ENCODE results near the gene KDM1A. TPM values are rescaled to one million over a fixed set of nuclear protein-coding genes. Genes with fewer than 3 reads are reported as not detected.

KDM1A gene
- total and polyA plus RNA-seq, 10 of the 15 experiments (the other 5 are each of a cell fraction or from before 2014, with no cell fraction given) = 39.2 to 118 (median 98.9) TPM

DNA sequence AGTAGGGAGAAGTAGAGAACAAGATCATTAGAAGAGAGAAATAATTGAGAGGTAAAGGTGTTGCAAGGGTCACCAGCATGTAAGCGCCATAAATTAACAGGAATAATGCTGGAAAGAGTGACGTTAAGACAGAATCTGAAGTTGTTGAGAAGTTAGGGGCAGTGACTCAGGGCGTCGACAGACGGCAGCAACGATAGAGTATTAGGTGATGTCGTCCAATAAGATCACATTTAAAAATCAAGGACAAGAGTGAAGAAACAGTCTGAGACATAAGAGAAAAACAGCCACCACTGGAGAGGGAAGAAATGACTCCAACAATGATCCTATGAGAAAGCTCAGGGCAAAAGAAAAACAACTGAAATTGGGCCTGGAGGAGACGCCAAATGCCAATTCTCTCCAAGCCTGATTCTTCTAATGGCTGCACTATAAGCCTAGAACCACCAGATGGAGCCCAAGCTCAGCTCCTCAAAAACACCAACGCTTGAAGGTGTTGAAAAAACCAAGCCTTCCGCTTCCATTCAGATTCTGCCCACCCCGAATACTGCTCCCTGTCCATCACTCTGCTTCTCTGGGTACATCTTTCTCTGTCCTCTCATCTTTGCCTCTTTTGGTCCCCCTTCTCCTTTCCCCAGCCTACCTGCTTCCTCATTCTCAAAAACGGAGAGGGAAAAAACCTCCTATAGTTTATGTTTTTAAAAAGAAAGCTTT, 79.3 kb downstream of the KDM1A start:
- intact Hi-C loops (cut with micrococcal nuclease; ENCODE audit: unreplicated experiment) = loop anchor here (1.0 kb wide), 2 partner anchors 86 to 122 kb away; no protein-coding TSS in a partner anchor
- no peaks in the 10 kb centered on the region for H3K9me3 ChIP-seq (replicated peaks; ENCODE audit: control insufficient read depth, insufficient read depth, low read length)
- ATAC-seq (peak; percentile 78), DNase-seq (ENCODE audit: low read depth, low spot score) (no peak), FAIRE-seq (peak; percentile 94)
- H3K27ac ChIP-seq (ENCODE audit: control insufficient read depth, insufficient read depth) = no peak overlapping the region
- no peak overlapping the region for H3K4me3 ChIP-seq
- CTCF ChIA-PET = interaction anchor here (0.6 to 20.3 kb wide), 38 partner anchors 8 to 400 kb away, joined by 3 to 961 read pairs (median 5); partner anchors contain the start of gene LUZP1
- 57% methylated on average over 12 of the region's 12 CpGs for WGBS (ENCODE audit: insufficient coverage, insufficient replicate concordance, low lambda C conversion rate, missing lambda C conversion rate)
- H3K36me3 ChIP-seq (ENCODE audit: control insufficient read depth in 2 of 2, insufficient read depth in 2 of 2, low read length in 1 of 2) = peaks cover 0 to 5% of the 10 kb centered on the region in 2 experiments; a peak in 2 of 4 replicates
- H2AFZ ChIP-seq (ENCODE audit: control insufficient read depth, low read depth, low read length) = no peak overlapping the region; the same call in 1 of the 2 replicates
- POLR2A ChIA-PET = interaction anchor here (0.6 to 5.7 kb wide), 6 partner anchors 20 to 86 kb away, joined by 3 to 31 read pairs (median 3); no protein-coding TSS in a partner anchor
- no TSS peak for BruUV-seq (replicated peaks)
- H3K79me2 ChIP-seq (ENCODE audit: control insufficient read depth, insufficient read depth, low read length) = no peaks in the 10 kb centered on the region; the same call in 1 of the 2 replicates
- H3K27me3 ChIP-seq (replicated peaks in 1 of 2; ENCODE audit: control insufficient read depth in 2 of 2, insufficient read depth in 2 of 2, low read length in 1 of 2) = no peaks in the 10 kb centered on the region
- SMC1A ChIA-PET (ENCODE audit: uncharacterized antibody, unreplicated experiment) = interaction anchor here (0.7 to 7.6 kb wide), 27 partner anchors 12 to 441 kb away, joined by 3 to 455 read pairs (median 5); partner anchors contain the start of gene LUZP1
- no peaks in the 10 kb centered on the region for H4K20me1 ChIP-seq (ENCODE audit: control insufficient read depth, insufficient read depth)
- no peak overlapping the region for H3K9ac ChIP-seq (ENCODE audit: control insufficient read depth, insufficient read depth, low read length)
- RAD21 ChIA-PET (ENCODE audit: unreplicated experiment) = interaction anchor here (0.6 to 6.3 kb wide), 23 partner anchors 9 to 179 kb away, joined by 3 to 338 read pairs (median 6); partner anchors contain the start of gene LUZP1
- no peaks in the 10 kb centered on the region for H3K4me1 ChIP-seq (ENCODE audit: control insufficient read depth, insufficient read depth, low read length)
- H3K4me2 ChIP-seq (ENCODE audit: control insufficient read depth, insufficient read depth) = no peak overlapping the region
- in situ Hi-C loops (cut with MboI) = loop anchor here (5.0 kb wide), 3 partner anchors 89 to 179 kb away; no protein-coding TSS in a partner anchor
- TF ChIP-seq FOXM1 (IDR thresholded peaks at IDR 0.05; ENCODE audit: low read depth, low read length) (no peak), ZNF622 (IDR thresholded peaks at IDR 0.05) (no peak), IRF4 (IDR thresholded peaks at IDR 0.05; ENCODE audit: low read depth, low read length) (no peak), HDGF (IDR thresholded peaks at IDR 0.05) (peak; percentile 57; the same call in 1 of the 2 replicates), ASH2L (IDR thresholded peaks at IDR 0.05; ENCODE audit: borderline replicate concordance, low read depth) (no peak), YBX1 (IDR thresholded peaks at IDR 0.05) (no peak), BCL3 (IDR thresholded peaks at IDR 0.05; ENCODE audit: borderline replicate concordance, insufficient read depth, low read depth, low read length, poor library complexity, severe bottlenecking) (no peak), TCF7 (IDR thresholded peaks at IDR 0.05; ENCODE audit: borderline replicate concordance) (no peak), TCF3 (IDR thresholded peaks at IDR 0.05; ENCODE audit: borderline replicate concordance, insufficient read depth, low read depth, low read length) (no peak), SMAD1 (IDR thresholded peaks at IDR 0.05; ENCODE audit: low read depth, partially characterized antibody) (no peak), LARP7 (IDR thresholded peaks at IDR 0.05) (no peak), PAX8 (IDR thresholded peaks at IDR 0.05) (no peak), CHD1 (IDR thresholded peaks at IDR 0.05; ENCODE audit: low read depth, low read length) (no peak), NFXL1 (IDR thresholded peaks at IDR 0.05; ENCODE audit: borderline replicate concordance) (no peak), NFIC (IDR thresholded peaks at IDR 0.05; ENCODE audit: low read depth, low read length) (no peak)
- TF ChIP-seq, protein P1, sequence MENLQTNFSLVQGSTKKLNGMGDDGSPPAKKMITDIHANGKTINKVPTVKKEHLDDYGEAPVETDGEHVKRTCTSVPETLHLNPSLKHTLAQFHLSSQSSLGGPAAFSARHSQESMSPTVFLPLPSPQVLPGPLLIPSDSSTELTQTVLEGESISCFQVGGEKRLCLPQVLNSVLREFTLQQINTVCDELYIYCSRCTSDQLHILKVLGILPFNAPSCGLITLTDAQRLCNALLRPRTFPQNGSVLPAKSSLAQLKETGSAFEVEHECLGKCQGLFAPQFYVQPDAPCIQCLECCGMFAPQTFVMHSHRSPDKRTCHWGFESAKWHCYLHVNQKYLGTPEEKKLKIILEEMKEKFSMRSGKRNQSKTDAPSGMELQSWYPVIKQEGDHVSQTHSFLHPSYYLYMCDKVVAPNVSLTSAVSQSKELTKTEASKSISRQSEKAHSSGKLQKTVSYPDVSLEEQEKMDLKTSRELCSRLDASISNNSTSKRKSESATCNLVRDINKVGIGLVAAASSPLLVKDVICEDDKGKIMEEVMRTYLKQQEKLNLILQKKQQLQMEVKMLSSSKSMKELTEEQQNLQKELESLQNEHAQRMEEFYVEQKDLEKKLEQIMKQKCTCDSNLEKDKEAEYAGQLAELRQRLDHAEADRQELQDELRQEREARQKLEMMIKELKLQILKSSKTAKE (IDR thresholded peaks at IDR 0.05; ENCODE audit: low read depth, poor library complexity, severe bottlenecking) = peak; percentile 57
- TF ChIP-seq, protein P2, sequence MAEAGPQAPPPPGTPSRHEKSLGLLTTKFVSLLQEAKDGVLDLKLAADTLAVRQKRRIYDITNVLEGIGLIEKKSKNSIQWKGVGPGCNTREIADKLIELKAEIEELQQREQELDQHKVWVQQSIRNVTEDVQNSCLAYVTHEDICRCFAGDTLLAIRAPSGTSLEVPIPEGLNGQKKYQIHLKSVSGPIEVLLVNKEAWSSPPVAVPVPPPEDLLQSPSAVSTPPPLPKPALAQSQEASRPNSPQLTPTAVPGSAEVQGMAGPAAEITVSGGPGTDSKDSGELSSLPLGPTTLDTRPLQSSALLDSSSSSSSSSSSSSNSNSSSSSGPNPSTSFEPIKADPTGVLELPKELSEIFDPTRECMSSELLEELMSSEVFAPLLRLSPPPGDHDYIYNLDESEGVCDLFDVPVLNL (IDR thresholded peaks at IDR 0.05; ENCODE audit: low read depth, low read length) = no peak

Measured in GM12878 (cell line).